Lung microvascular endothelial cell (primary cell): ENCODE results near the gene RAB8B. TPM values are rescaled to one million over a fixed set of nuclear protein-coding genes. Genes with fewer than 3 reads are reported as not detected.

Source experiments
- DNase-seq, 2 donors: peaks; one replicate each; pipeline versions ENCODE4 v3.0.0 to v3.0.0-alpha.2; 2010; ENCODE audit warnings: low read depth in 2 of 2
- total RNA-seq: library from RNA; depleted of rRNA; stranded (reverse); fragments of >200 nt; gene quantifications from 2 replicates; pipeline ENCODE4 v1.2.1, GENCODE V29; 2014

Gene RAB8B
- total RNA-seq = 47.7 and 54.6 TPM in 2 replicates

- peak; percentile 96 to 97 for DNase-seq
Observed at GRCh38 chr15:63188926-63189871, at the start of gene RAB8B. Gene RAB8B, plus strand, starts transcription at chr15:63189606. Its CDS starts 19 bp downstream, at chr15:63189625.

GRCh38 chr15:63140936-63141335 lies 48.5 kb upstream of the RAB8B start:
- DNase-seq = no peak

GRCh38 chr15:63145426-63145825 lies 44.0 kb upstream of the RAB8B start:
- DNase-seq = no peak

- peak in 1 of 2 donors; percentile 43 for DNase-seq
Observed at GRCh38 chr15:63146684-63147083, 42.7 kb upstream of the RAB8B start.

- no peak for DNase-seq
Observed at GRCh38 chr15:63151665-63152064, 37.7 kb upstream of the RAB8B start.

- DNase-seq = no peak
Observed at GRCh38 chr15:63155486-63155885, 33.9 kb upstream of the RAB8B start.

- peak; percentile 22 to 38 for DNase-seq
Observed at GRCh38 chr15:63156086-63156710, 33.2 kb upstream of the RAB8B start.

GRCh38 chr15:63156755-63157117 lies 32.7 kb upstream of the RAB8B start:
- peak; percentile 48 to 62 for DNase-seq

GRCh38 chr15:63157118-63157843 lies 32.1 kb upstream of the RAB8B start, which contains the start of gene RPS27L:
Gene RPS27L, minus strand, starts transcription at chr15:63157477. Its CDS starts 72 bp downstream, at chr15:63157405.
- peak; percentile 94 to 96 for DNase-seq

GRCh38 chr15:63157891-63158431 lies 31.4 kb upstream of the RAB8B start:
- DNase-seq = peak; percentile 64 to 84

- DNase-seq = no peak
Observed at GRCh38 chr15:63160638-63161037, 28.8 kb upstream of the RAB8B start.

- DNase-seq = no peak
Observed at GRCh38 chr15:63163217-63163616, 26.2 kb upstream of the RAB8B start.

GRCh38 chr15:63165166-63165859 lies 24.1 kb upstream of the RAB8B start:
- no peak for DNase-seq

GRCh38 chr15:63166219-63166618 lies 23.2 kb upstream of the RAB8B start:
- DNase-seq = peak in 1 of 2 donors; percentile 29

- DNase-seq = no peak
Observed at GRCh38 chr15:63169788-63170187, 19.6 kb upstream of the RAB8B start.

- DNase-seq = no peak
Observed at GRCh38 chr15:63172376-63172775, 17.0 kb upstream of the RAB8B start.

GRCh38 chr15:63172851-63173451 lies 16.5 kb upstream of the RAB8B start:
- no peak for DNase-seq

- no peak for DNase-seq
Observed at GRCh38 chr15:63176302-63176701, 13.1 kb upstream of the RAB8B start.

- DNase-seq = peak; percentile 17 to 35
Observed at GRCh38 chr15:63178034-63178433, 11.4 kb upstream of the RAB8B start.

- no peak for DNase-seq
Observed at GRCh38 chr15:63180746-63181145, 8.7 kb upstream of the RAB8B start.

- DNase-seq = no peak
Observed at GRCh38 chr15:63181648-63182047, 7.8 kb upstream of the RAB8B start.
